Thoracic aorta (tissue), 2 donors: ENCODE results near the gene GUCY1A2. TPM values are rescaled to one million over a fixed set of nuclear protein-coding genes. Genes with fewer than 3 reads are reported as not detected.
"Not testable (repeated sequence)": the region's sequence is repeated elsewhere in the genome, so short reads cannot be mapped to it uniquely, and the experiment has no call there.

Experiments
- ATAC-seq: fragments of 150-250 bp; one replicate; pipeline ENCODE4 v1.8.0; 2017; ENCODE audit warnings: low read depth; ENCODE audit not compliant: insufficient number of reproducible peaks, low FRiP score
- DNase-seq: peaks from one replicate; pipeline ENCODE4 v3.0.0-alpha.2; 2020; ENCODE audit warnings: low spot score
- H3K27ac ChIP-seq, 2 donors: fragments of 200-600 bp; sonication (generic); 1 replicate in 1 of 2; 2 replicates in 1 of 2; pipeline ENCODE4 v1.5.1; 2016; ENCODE audit warnings: mild to moderate bottlenecking in 2 of 2, moderate library complexity in 2 of 2
- H3K27me3 ChIP-seq: fragments of 200-600 bp; sonication (generic); replicated peaks from 2 replicates; pipeline ENCODE4 v1.6.0; 2016; ENCODE audit warnings: mild to moderate bottlenecking; ENCODE audit not compliant: insufficient read depth
- H3K36me3 ChIP-seq: fragments of 200-600 bp; sonication (generic); one replicate; pipeline ENCODE4 v1.5.1; 2016
- H3K4me1 ChIP-seq, 2 donors: fragments of 200-600 bp; sonication (generic); 1 replicate in 1 of 2; 2 replicates in 1 of 2; pipeline versions ENCODE4 v1.5.1 to v1.6.0; 2016; ENCODE audit warnings: low read depth in 2 of 2, mild to moderate bottlenecking in 1 of 2; ENCODE audit not compliant: control insufficient read depth in 1 of 2
- H3K4me3 ChIP-seq: fragments of 200-600 bp; sonication (generic); 2 replicates; pipeline ENCODE4 v1.5.1; 2016; ENCODE audit warnings: mild to moderate bottlenecking
- H3K9me3 ChIP-seq: fragments of 200-600 bp; sonication (generic); 2 replicates; pipeline ENCODE4 v1.5.1; 2016
- CTCF ChIP-seq: fragments of 200-600 bp; sonication (generic); IDR thresholded peaks from one replicate; pipeline ENCODE4 v1.5.1; 2019; ENCODE audit warnings: antibody characterized with exemption
- total RNA-seq, 2 donors: library from RNA; depleted of rRNA; stranded (reverse); fragments of >200 nt; gene quantifications; one replicate each; pipeline versions ENCODE4 v1.1.0 to v1.2.3, GENCODE V29; 2016

Gene GUCY1A2
- total RNA-seq, 2 donors from 2014 or later = 5.3 to 9.4 TPM

- no peak overlapping the region for H3K27ac ChIP-seq
- H3K27me3 ChIP-seq = no peaks in the 10 kb centered on the region
- H3K36me3 ChIP-seq = no peaks in the 10 kb centered on the region
- H3K4me3 ChIP-seq = no peak overlapping the region
- no peak for ATAC-seq
- no peak for DNase-seq
- no peak for TF ChIP-seq CTCF
- no peaks in the 10 kb centered on the region for H3K9me3 ChIP-seq
- no peaks in the 10 kb centered on the region for H3K4me1 ChIP-seq
Measured at GRCh38 chr11:106889718-106890117, 128.6 kb downstream of the GUCY1A2 start.

DNA sequence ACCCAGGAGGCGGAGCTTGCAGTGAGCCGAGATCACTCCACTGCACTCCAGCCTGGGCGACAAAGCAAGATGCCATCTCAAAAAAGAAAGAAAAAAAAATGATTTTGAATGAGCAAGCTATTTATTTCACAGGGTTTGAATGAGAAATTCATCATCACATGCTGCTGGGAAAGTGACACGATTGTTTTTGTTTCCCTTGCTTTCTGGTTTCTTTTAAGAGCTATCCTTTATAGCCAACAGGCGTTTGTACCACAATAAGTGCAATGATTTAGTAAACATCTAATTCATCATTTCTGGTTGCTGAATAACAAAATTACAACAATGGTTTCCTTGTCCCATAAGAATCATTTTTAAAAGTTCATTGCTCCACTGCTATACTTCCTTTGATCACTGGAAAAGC, 129.9 kb downstream of the GUCY1A2 start:
- TF ChIP-seq CTCF = no peak
- ATAC-seq = no peak
- no peaks in the 10 kb centered on the region for H3K27me3 ChIP-seq
- no peaks in the 10 kb centered on the region for H3K4me1 ChIP-seq
- no peak overlapping the region for H3K4me3 ChIP-seq
- H3K27ac ChIP-seq = no peak overlapping the region
- no peaks in the 10 kb centered on the region for H3K36me3 ChIP-seq
- H3K9me3 ChIP-seq = no peaks in the 10 kb centered on the region
- no peak for DNase-seq

GRCh38 chr11:106883693-106884092, 134.6 kb downstream of the GUCY1A2 start:
- not testable (repeated sequence) for DNase-seq, H3K27me3 ChIP-seq, H3K4me1 ChIP-seq, H3K4me3 ChIP-seq, H3K9me3 ChIP-seq, H3K27ac ChIP-seq, H3K36me3 ChIP-seq, ATAC-seq

DNA sequence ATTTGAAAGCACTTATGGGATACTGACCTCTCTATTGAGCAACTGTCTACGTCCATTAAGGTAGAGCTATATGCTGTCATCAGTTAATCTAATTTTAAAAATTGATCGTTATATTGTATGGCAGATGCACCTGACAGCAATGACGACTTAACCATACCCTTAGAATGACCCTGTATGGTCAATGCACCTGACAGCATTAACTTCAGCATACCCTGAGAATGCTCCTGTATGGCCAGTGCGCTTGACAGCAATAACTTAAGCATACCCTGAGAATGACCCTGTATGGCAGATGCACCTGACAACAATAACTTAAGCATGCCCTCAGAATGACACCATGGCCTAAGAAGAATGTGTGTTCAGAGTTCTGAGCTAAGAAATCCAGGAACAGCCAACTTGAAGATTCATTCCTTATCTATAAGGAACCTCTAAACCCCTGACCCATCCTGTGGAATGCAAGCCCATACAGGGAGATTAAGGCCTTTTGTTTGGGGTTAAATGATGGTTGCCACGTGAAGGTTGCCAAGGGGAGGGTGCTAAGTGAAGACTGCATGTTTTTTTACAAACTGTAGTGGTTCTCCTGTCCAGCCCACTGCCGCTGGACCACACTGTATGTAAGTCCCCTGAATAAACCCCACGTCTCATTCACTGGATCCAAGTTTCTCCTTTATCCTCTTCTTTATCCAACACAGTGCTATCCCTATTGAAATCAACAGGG, 138.3 kb downstream of the GUCY1A2 start:
- H3K4me1 ChIP-seq = no peaks in the 10 kb centered on the region
- no peak overlapping the region for H3K27ac ChIP-seq
- H3K36me3 ChIP-seq = no peaks in the 10 kb centered on the region
- H3K4me3 ChIP-seq = no peak overlapping the region
- no peaks in the 10 kb centered on the region for H3K27me3 ChIP-seq
- ATAC-seq (no peak), DNase-seq (no peak)
- TF ChIP-seq CTCF = no peak
- no peaks in the 10 kb centered on the region for H3K9me3 ChIP-seq

DNA sequence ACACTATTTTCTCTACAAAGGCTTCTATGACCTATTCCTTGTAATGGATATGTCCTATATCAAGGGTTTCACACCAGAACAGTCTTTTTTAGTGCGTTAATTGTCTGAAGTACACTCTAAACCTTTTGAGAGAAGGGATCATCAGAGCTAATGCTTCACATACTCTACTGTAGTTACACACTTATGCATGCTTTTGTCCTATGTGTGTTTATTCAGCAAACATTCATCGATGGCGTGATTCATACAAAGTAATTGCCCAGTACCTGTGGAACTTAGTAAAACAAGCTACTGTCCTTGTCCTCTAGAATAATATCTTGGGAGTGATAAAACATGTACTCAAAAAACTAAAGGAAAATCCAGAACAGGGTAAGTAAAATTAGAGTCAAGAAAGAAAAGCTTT, 139.2 kb downstream of the GUCY1A2 start:
- Histone ChIP-seq H3K4me3 (no peak overlapping the region), H3K9me3 (no peaks in the 10 kb centered on the region), H3K27me3 (no peaks in the 10 kb centered on the region), H3K36me3 (no peaks in the 10 kb centered on the region), H3K27ac (no peak overlapping the region), H3K4me1 (no peaks in the 10 kb centered on the region)
- ATAC-seq (no peak), DNase-seq (no peak)
- no peak for TF ChIP-seq CTCF

DNA sequence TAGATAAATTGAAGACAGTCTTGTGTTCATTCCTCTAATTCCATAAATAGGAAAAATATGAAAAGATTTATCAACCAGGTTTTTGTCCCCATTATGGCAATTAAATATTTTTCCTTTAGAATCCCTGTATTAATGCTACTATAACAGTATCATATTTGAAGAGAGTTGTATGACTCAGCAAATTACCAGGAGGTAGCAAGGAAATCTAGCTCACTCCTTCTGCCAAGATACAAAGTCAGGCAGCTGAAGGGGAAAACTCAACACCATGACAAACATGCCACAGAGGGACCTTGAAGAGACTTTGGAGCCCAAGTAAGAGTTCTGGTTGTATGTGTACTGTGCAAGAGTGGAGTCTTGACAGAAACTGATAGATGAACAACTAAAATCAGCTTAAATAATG, 143.3 kb downstream of the GUCY1A2 start:
- no peak overlapping the region for H3K4me3 ChIP-seq
- no peak for TF ChIP-seq CTCF
- H3K36me3 ChIP-seq = no peaks in the 10 kb centered on the region
- ATAC-seq (no peak), DNase-seq (no peak)
- H3K4me1 ChIP-seq = no peaks in the 10 kb centered on the region
- H3K27ac ChIP-seq = no peak overlapping the region
- no peaks in the 10 kb centered on the region for H3K27me3 ChIP-seq
- no peaks in the 10 kb centered on the region for H3K9me3 ChIP-seq
